Tibial nerve (tissue), 4 donors: ENCODE data around the gene CYP1B1.

Experiments used
- CTCF ChIP-seq, 5 experiments: fragments of 200-600 bp in 3 of 5; fragments of 450-650 bp in 2 of 5; sonication (generic) in 3 of 5; IDR thresholded peaks; one replicate each; pipeline ENCODE4 v1.5.1; 2016 to 2019; ENCODE audit warnings: antibody characterized with exemption in 5 of 5, mild to moderate bottlenecking in 3 of 5, moderate library complexity in 2 of 5
- EP300 ChIP-seq, 2 donors: sonication (generic); formaldehyde crosslinking; IDR thresholded peaks; one replicate each; pipeline ENCODE4 v1.6.1; 2017; ENCODE audit warnings: antibody characterized with exemption in 2 of 2, mild to moderate bottlenecking in 1 of 2
- POLR2A ChIP-seq, 2 donors: fragments of 450-650 bp; IDR thresholded peaks; one replicate each; pipeline ENCODE4 v1.6.1; 2017; ENCODE audit warnings: antibody characterized with exemption in 2 of 2, mild to moderate bottlenecking in 2 of 2, moderate library complexity in 2 of 2

GRCh38 chr2:38097988-38098385, 22.0 kb upstream of the CYP1B1 start:
- TF ChIP-seq POLR2A (IDR thresholded peaks at IDR 0.05): no peak
- TF ChIP-seq EP300 (IDR thresholded peaks at IDR 0.05): no peak
- TF ChIP-seq CTCF (IDR thresholded peaks at IDR 0.05): no peak
